Raji (cell line): ENCODE data around the gene DTD1.

Experiments
- POLR2A ChIP-seq: IDR thresholded peaks from 2 replicates; pipeline ENCODE4 v1.6.1; 2011; ENCODE audit warnings: low read depth, low read length, control low read depth; ENCODE audit not compliant: insufficient read depth

DTD1 gene

GRCh38 chr20:18738055-18738454 lies 150.2 kb downstream of the DTD1 start:
- TF ChIP-seq POLR2A, result no peak

DNA sequence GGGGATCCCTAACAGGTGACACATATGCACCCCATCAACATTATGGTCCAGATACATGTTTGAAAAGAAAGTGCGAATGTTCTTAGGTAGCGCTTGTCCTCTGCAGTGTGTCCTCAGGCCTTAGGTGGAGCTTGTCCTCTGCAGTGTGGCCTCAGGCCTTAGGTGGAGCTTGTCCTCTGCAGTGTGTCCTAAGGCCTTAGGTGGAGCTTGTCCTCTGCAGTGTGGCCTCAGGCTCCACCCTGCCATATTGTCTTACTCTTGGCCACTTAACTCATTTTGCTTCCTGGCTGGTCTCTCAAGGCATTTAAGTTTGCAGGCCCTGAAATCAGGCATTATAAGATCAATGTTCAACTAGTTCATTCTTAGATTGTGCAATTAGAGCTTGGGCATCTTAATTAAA lies 151.0 kb downstream of the DTD1 start:
- no peak for TF ChIP-seq POLR2A

DNA sequence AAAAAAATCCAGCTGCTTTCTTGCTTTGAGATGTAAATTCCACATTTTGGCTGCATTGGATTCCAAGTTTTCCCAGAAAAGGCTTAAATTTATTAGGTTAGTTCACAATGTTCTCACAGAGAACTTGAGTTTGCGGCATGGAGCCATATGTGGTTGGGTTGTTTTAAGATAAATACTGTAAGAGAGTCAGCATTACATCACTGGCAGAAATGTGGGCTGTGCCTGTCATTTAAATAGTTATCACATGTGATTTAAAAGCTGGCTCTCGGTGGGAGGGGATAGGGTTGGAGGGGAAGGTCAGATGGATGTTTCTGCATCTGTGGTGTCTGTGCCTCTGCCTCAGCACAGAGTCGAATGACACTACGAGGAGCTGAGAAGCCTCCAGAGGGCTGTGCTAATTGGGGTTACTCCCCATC lies 151.9 kb downstream of the DTD1 start:
- TF ChIP-seq POLR2A, result no peak

DNA sequence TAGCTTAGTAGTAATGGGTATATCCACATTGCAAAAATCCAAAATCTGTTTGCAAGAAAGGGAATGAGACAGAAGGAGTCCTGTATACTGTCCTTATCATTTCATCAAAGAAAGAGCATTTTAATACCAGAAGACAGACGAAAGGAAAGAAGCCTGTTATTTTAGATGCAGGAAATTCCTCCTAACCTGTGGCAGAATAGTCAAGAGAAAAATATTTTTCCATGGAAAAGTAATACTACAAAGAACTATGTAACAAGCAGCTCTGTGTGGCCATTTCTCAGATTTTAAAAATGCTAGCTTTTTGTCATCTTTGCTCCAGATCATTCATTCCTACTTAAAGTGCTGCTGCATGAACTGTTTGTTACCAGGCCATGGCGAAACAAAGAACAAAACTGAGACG lies 152.9 kb downstream of the DTD1 start:
- no peak for TF ChIP-seq POLR2A

DNA sequence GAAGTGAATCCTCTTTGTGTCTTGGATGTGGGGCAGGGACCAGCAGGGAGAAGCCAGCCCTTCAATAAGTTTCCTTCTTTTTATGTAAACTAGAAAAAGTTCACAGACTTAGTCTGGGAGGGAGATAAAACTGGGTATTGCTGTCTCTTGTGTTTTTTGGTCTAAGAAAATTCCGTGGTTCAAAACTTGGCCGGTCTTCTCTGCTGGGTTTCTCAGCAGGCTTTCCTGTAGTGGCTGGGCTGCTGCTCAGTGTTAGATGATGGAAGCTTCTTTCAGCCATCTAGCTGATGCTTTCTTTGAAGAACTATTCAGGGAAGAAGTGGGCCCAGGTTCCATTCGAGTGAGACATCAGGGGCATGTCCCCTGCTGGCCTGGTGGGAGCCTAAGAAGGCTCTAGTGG lies 155.0 kb downstream of the DTD1 start:
- TF ChIP-seq POLR2A, result no peak

DNA sequence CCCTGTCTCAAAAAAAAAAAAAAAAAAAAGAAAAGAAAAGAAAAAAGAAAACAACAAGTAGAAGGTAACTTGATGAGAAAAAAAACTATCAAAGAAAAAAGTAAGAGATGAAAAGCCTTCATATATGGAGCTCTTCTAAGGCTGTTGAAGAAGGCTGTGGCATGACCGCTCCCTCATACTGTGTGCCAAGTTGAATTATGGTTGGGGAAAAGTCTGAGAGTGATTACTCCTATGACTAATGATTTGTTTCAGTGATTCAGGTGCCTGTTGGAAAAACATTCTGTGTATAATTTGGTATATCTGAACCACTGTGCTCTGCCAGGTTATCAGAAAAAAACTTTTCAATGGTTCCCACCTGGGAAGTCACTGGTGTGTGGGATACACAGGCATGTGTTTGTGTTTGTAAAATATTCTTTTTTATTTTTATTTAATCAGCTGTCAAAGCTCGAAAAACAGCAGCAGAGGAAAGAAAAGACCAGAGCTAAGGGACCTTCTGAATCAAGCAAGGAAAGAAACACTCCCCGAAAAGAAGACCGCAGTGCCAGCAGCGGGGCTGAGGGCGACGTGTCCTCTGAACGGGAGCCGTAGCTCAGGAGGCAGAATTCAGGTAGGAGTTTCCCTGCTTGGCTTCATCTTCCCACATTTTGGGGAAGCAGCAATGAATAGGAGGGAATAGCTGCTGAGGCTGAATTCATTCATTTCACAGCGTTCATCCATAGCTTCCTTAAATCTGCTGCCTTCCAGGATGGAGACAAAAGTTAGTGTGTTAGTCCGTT lies 156.0 kb downstream of the DTD1 start:
- TF ChIP-seq POLR2A, result no peak

DNA sequence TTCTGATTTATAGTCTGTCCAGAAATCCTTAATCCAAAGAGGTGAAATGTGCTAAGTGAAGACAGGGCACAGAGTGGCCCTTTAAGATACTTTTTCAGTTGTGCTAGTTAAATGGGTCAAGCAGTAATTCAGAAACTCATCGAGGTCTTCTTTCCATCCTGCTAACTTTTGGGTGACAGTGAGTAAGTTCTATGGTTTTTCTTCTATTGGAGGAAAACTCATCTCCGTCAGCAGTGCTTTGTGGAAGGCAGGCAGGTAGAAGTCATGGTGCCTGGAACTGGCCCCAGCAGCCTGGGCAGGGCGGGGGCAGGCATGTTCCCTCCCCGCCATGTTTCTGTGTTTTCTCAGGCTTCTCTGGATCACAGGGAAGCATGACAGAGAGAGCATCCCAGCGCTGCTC lies 159.2 kb downstream of the DTD1 start:
- no peak for TF ChIP-seq POLR2A

DNA sequence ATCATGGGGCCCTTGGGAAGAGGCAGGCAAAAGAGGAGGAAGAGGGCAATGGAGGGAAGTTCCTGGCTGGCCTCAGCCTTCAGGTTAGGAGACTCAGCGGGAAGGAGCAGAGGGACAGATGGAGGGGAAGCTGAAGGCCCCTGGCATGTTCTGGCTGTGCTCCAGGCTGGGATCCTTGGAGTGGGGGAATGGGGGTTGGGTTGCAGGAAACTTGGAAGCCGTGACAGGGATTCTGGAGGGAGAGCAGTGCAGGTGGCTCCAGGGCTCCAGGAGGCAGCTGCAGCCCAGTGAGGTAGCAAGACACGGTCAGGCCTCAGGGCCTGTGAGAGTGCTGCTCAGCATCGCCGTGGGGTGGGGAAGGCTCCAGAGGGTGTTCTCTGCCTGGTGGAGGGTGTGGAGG lies 161.1 kb downstream of the DTD1 start:
- no peak for TF ChIP-seq POLR2A

- no peak for TF ChIP-seq POLR2A
These were observed 161.7 kb downstream of the DTD1 start for GRCh38 chr20:18749528-18749927.

DNA sequence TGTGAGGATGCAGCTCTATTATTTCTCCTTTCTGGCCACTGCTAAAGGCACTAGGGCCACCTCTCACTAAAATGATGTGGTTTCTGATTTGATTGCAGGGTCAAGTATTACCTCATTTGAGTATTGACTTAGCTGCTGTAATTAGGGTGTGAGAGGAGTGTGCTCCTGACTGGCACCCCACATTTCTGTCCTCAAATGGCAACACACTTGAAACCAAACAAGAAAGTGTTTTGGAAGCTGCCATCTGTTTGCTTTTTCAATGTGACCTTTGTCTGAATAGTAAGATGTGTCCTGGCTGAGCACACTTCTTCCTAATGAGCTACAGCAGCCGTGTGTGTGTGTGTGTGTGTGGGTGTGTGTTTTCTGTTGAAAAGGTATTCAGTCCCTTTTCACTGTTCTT lies 162.9 kb downstream of the DTD1 start:
- no peak for TF ChIP-seq POLR2A

- TF ChIP-seq POLR2A, result no peak
These were observed 166.3 kb downstream of the DTD1 start for GRCh38 chr20:18754030-18754652.

DNA sequence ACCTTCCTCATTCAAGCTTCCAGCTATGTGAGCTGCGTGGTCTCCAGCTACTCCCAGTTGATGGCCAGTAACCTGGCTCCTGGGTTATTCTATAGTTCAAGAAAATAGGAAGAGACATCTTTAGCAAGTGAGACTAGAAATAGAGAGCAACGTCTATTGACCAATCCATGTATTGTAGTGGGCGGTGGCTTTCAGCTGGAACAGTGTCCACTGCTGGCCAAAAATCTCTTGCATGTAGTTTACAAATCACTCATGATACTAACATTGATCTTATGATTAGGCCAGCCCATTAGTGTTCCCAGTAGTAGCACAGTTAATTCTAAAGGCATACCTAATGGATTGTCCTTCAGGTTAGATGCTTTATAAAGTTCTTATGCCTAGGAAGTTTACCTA lies 166.8 kb downstream of the DTD1 start:
- no peak for TF ChIP-seq POLR2A

DNA sequence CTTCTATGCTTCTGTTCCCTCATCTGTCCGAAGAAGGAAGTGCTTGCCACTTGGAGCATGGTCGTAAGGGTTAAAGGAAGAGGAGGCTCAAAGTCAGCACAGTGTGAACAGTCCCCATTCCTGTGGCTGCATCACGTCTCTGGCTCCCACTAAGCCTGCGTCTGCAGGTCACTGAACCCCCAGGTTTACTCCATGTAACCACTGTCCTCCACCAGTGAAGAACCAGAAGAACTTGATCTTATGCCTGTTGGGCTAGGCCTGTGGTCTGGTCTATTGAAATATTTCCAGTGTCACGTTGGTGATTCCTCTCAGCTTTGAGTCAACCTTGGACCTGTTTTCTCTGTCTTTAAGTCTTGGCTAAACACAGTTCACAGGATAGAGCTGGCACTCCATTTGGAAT lies 179.8 kb downstream of the DTD1 start:
- TF ChIP-seq POLR2A, result no peak

GRCh38 chr20:18773566-18773965 lies 185.7 kb downstream of the DTD1 start:
- no peak for TF ChIP-seq POLR2A

- no peak for TF ChIP-seq POLR2A
These were observed 186.4 kb downstream of the DTD1 start for GRCh38 chr20:18774207-18774606.

- TF ChIP-seq POLR2A, result no peak
These were observed 187.8 kb downstream of the DTD1 start for GRCh38 chr20:18775633-18776032.
